Measurements from ENCODE around the gene NAALADL2.

The NAALADL2 gene

GRCh38 chr3:175186511-175186910 is 327.4 kb downstream of the NAALADL2 start:
- H3K4me3 ChIP-seq (replicated peaks; ENCODE audit: low read depth, low read length): no peak overlapping the region
- TF ChIP-seq CTCF (IDR thresholded peaks at IDR 0.05; ENCODE audit: low read length, missing control alignments): no peak

GRCh38 chr3:175187586-175187985 is 328.5 kb downstream of the NAALADL2 start:
- no peak for DNase-seq (ENCODE audit: low read depth)
- no peak overlapping the region for H3K4me3 ChIP-seq (replicated peaks; ENCODE audit: low read depth, low read length)
- no peak for TF ChIP-seq CTCF (IDR thresholded peaks at IDR 0.05; ENCODE audit: low read length, missing control alignments)

More at GRCh38 chr3:175186511-175186910, 327.4 kb downstream of the NAALADL2 start:
- DNase-seq (ENCODE audit: low read depth): no peak

- no peak for TF ChIP-seq CTCF (IDR thresholded peaks at IDR 0.05; ENCODE audit: low read length, missing control alignments)
- DNase-seq (ENCODE audit: low read depth): peak; percentile 31
- no peak overlapping the region for H3K4me3 ChIP-seq (replicated peaks; ENCODE audit: low read depth, low read length)
Measured at GRCh38 chr3:175192536-175192935, 333.4 kb downstream of the NAALADL2 start.

GRCh38 chr3:175193815-175194518 is 334.8 kb downstream of the NAALADL2 start:
- peak; percentile 33 for DNase-seq (ENCODE audit: low read depth)
- H3K4me3 ChIP-seq (replicated peaks; ENCODE audit: low read depth, low read length): no peak overlapping the region
- no peak for TF ChIP-seq CTCF (IDR thresholded peaks at IDR 0.05; ENCODE audit: low read length, missing control alignments)

GRCh38 chr3:175198991-175199783 is 340.1 kb downstream of the NAALADL2 start:
- no peak for DNase-seq (ENCODE audit: low read depth)
- no peak for TF ChIP-seq CTCF (IDR thresholded peaks at IDR 0.05; ENCODE audit: low read length, missing control alignments)
- H3K4me3 ChIP-seq (replicated peaks; ENCODE audit: low read depth, low read length): no peak overlapping the region

- no peak for DNase-seq (ENCODE audit: low read depth)
- TF ChIP-seq CTCF (IDR thresholded peaks at IDR 0.05; ENCODE audit: low read length, missing control alignments): no peak
- no peak overlapping the region for H3K4me3 ChIP-seq (replicated peaks; ENCODE audit: low read depth, low read length)
Measured at GRCh38 chr3:175199961-175200360, 340.8 kb downstream of the NAALADL2 start.
